Suprapubic skin (tissue), 4 donors: ENCODE data around the gene ANKRD24.

Source experiments
- POLR2A ChIP-seq, 2 donors: fragments of 450-650 bp; IDR thresholded peaks; one replicate each; pipeline ENCODE4 v1.6.1; 2017; ENCODE audit warnings: antibody characterized with exemption in 2 of 2, mild to moderate bottlenecking in 2 of 2, moderate library complexity in 2 of 2
- POLR2AphosphoS5 ChIP-seq, 3 donors: sonication (generic); formaldehyde crosslinking; IDR thresholded peaks; one replicate each; pipeline ENCODE4 v1.6.1; 2017; ENCODE audit warnings: antibody characterized with exemption in 3 of 3
- TF ChIP-seq, protein P1 (sequence below), 2 donors: fragments of 200-600 bp in 1 of 2; fragments of 450-650 bp in 1 of 2; sonication (generic) in 1 of 2; IDR thresholded peaks; one replicate each; pipeline ENCODE4 v1.5.1; 2016 to 2019; ENCODE audit warnings: antibody characterized with exemption in 2 of 2, mild to moderate bottlenecking in 1 of 2, moderate library complexity in 1 of 2

DNA sequence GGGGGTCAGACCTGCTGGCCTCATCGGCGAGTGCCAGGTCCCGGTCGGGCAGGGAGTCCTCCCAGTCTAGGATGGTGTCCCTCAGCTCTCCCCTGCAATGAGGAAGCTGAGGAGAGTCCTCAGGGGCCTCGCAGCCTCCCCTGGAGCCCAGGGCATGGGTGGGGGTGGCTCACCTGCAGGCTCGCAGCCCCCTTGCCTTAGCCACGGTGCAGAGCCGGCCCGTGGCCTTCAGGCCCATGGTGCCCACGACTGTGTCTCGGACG lies 6.9 kb upstream of the ANKRD24 start:
- TF ChIP-seq, protein P1, sequence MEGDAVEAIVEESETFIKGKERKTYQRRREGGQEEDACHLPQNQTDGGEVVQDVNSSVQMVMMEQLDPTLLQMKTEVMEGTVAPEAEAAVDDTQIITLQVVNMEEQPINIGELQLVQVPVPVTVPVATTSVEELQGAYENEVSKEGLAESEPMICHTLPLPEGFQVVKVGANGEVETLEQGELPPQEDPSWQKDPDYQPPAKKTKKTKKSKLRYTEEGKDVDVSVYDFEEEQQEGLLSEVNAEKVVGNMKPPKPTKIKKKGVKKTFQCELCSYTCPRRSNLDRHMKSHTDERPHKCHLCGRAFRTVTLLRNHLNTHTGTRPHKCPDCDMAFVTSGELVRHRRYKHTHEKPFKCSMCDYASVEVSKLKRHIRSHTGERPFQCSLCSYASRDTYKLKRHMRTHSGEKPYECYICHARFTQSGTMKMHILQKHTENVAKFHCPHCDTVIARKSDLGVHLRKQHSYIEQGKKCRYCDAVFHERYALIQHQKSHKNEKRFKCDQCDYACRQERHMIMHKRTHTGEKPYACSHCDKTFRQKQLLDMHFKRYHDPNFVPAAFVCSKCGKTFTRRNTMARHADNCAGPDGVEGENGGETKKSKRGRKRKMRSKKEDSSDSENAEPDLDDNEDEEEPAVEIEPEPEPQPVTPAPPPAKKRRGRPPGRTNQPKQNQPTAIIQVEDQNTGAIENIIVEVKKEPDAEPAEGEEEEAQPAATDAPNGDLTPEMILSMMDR (IDR thresholded peaks at IDR 0.05) = no peak
- TF ChIP-seq POLR2AphosphoS5 (IDR thresholded peaks at IDR 0.05) = no peak
- TF ChIP-seq POLR2A (IDR thresholded peaks at IDR 0.05) = no peak
